Mesothelial cell of epicardium (in vitro differentiated cells): Measurements from ENCODE around the gene ZNF768. TPM values are rescaled to one million over a fixed set of nuclear protein-coding genes. Genes with fewer than 3 reads are reported as not detected.
"Not testable (repeated sequence)": the region's sequence is repeated elsewhere in the genome, so short reads cannot be mapped to it uniquely, and the experiment has no call there.

ENCODE experiments used
- DNase-seq, 2 experiments: peaks; one replicate each; pipeline ENCODE4 v3.0.0; 2021; ENCODE audit warnings: low spot score in 2 of 2; ENCODE audit not compliant: unreplicated experiment in 2 of 2
- H3K27ac Mint-ChIP-seq: 2 replicates; pipeline ENCODE4 v1.8.0; 2021; ENCODE audit warnings: mixed read lengths
- H3K27me3 Mint-ChIP-seq: 2 replicates; pipeline ENCODE4 v1.8.0; 2021; ENCODE audit warnings: low read depth, mixed read lengths
- H3K36me3 Mint-ChIP-seq: 2 replicates; pipeline ENCODE4 v1.8.0; 2021; ENCODE audit warnings: mixed read lengths
- H3K4me1 Mint-ChIP-seq: 2 replicates; pipeline ENCODE4 v1.8.0; 2021; ENCODE audit warnings: mixed read lengths
- H3K4me3 Mint-ChIP-seq: 2 replicates; pipeline ENCODE4 v1.8.0; 2021; ENCODE audit warnings: mild to moderate bottlenecking, moderate library complexity, mixed read lengths
- H3K9me3 Mint-ChIP-seq: 2 replicates; pipeline ENCODE4 v1.8.0; 2021; ENCODE audit warnings: mixed read lengths
- CTCF ChIP-seq: fragments of 200-600 bp; sonication (generic); IDR thresholded peaks from one replicate; pipeline ENCODE4 v1.5.0; 2021; ENCODE audit warnings: antibody characterized with exemption; ENCODE audit not compliant: unreplicated experiment
- microRNA-seq: library from miRNA; unstranded; fragments of <30 nt; microRNA quantifications from one replicate; pipeline ENCODE4 v1.2.0, GENCODE V29; 2021; ENCODE audit warnings: inconsistent platforms, mixed read lengths
- total RNA-seq: library from RNA; stranded (reverse); gene quantifications from 3 replicates; pipeline ENCODE4 v1.2.1, GENCODE V29; 2021

ZNF768 gene
- total RNA-seq, 1 donor from 2014 or later: 41.2 TPM

GRCh38 chr16:30478766-30479478, 47.4 kb downstream of the ZNF768 start:
- Mint-ChIP-seq H3K27me3 (peaks cover 16% of the 10 kb centered on the region), H3K4me3 (no peak overlapping the region), H3K27ac (no peak overlapping the region), H3K36me3 (no peaks in the 10 kb centered on the region), H3K4me1 (no peaks in the 10 kb centered on the region), H3K9me3 (no peaks in the 10 kb centered on the region)
- DNase-seq: no peak
- TF ChIP-seq CTCF: no peak

- not testable (repeated sequence) for H3K4me1 Mint-ChIP-seq, H3K27ac Mint-ChIP-seq, H3K36me3 Mint-ChIP-seq, H3K4me3 Mint-ChIP-seq, DNase-seq, H3K9me3 Mint-ChIP-seq
- H3K27me3 Mint-ChIP-seq: peaks cover 14% of the 10 kb centered on the region
These were observed 48.6 kb downstream of the ZNF768 start for GRCh38 chr16:30477773-30478172.

GRCh38 chr16:30476991-30477390, 49.4 kb downstream of the ZNF768 start:
- Mint-ChIP-seq H3K36me3 (no peaks in the 10 kb centered on the region), H3K27ac (no peak overlapping the region), H3K9me3 (no peaks in the 10 kb centered on the region), H3K4me3 (no peak overlapping the region), H3K27me3 (peaks cover 12% of the 10 kb centered on the region), H3K4me1 (no peaks in the 10 kb centered on the region)
- no peak for TF ChIP-seq CTCF
- no peak for DNase-seq

- no peak for DNase-seq
- TF ChIP-seq CTCF: no peak
- Mint-ChIP-seq H3K4me1 (no peaks in the 10 kb centered on the region), H3K36me3 (no peaks in the 10 kb centered on the region), H3K27me3 (peaks cover 4% of the 10 kb centered on the region), H3K4me3 (no peak overlapping the region), H3K9me3 (no peaks in the 10 kb centered on the region), H3K27ac (no peak overlapping the region)
These were observed 51.7 kb downstream of the ZNF768 start for GRCh38 chr16:30474684-30475083.

GRCh38 chr16:30474074-30474452, 52.3 kb downstream of the ZNF768 start:
- no peak for DNase-seq
- Mint-ChIP-seq H3K27ac (no peak overlapping the region), H3K27me3 (peaks cover 4% of the 10 kb centered on the region), H3K9me3 (no peaks in the 10 kb centered on the region), H3K4me1 (no peaks in the 10 kb centered on the region), H3K36me3 (no peaks in the 10 kb centered on the region), H3K4me3 (no peak overlapping the region)
- no peak for TF ChIP-seq CTCF

Small RNAs within 50 kb of the gene (microRNA-seq; reads per million reads assigned to microRNA genes)
- not detected for gene MIR4518

Other genes starting within 250 kb of the ZNF768 start
- 63.7 to 63.9 TPM (median 63.9 TPM) in 3 replicates for gene CD2BP2, start 171.3 kb downstream of the ZNF768 start, total RNA-seq
- 59.6 to 64.1 TPM (median 64.0 TPM) in 3 replicates for gene TBC1D10B, start 156.1 kb downstream of the ZNF768 start, total RNA-seq
- gene MYL11, start 151.8 kb downstream of the ZNF768 start, total RNA-seq: 1.4 to 4.4 TPM (median 2.8 TPM) in 3 replicates
- 0.86 to 1.6 TPM (median 1.4 TPM) in 3 replicates for gene SEPTIN1, start 144.0 kb downstream of the ZNF768 start, total RNA-seq
- 24.2 to 25.2 TPM (median 24.8 TPM) in 3 replicates for gene ZNF48, start 131.1 kb downstream of the ZNF768 start, total RNA-seq
- 10.7 to 12.6 TPM (median 11.8 TPM) in 3 replicates for gene ZNF771, start 119.0 kb downstream of the ZNF768 start, total RNA-seq
- 31.8 to 35.4 TPM (median 33.1 TPM) in 3 replicates for gene DCTPP1, start 96.5 kb downstream of the ZNF768 start, total RNA-seq
- gene SEPHS2, start 80.7 kb downstream of the ZNF768 start, total RNA-seq: 27.3 to 29.5 TPM (median 29.3 TPM) in 3 replicates
- gene ITGAL, start 53.8 kb downstream of the ZNF768 start, total RNA-seq: 0.45 TPM in 1 of 3 replicates, not detected in the others
- 12.4 to 16.4 TPM (median 15.2 TPM) in 3 replicates for gene ZNF747, start 8.3 kb upstream of the ZNF768 start, total RNA-seq
- 16.5 to 18.2 TPM (median 17.0 TPM) in 3 replicates for gene ZNF764, start 31.8 kb upstream of the ZNF768 start, total RNA-seq
- 10.1 to 12.0 TPM (median 11.3 TPM) in 3 replicates for gene ZNF688, start 45.1 kb upstream of the ZNF768 start, total RNA-seq
- gene ZNF785, start 59.1 kb upstream of the ZNF768 start, total RNA-seq: 28.0 to 31.9 TPM (median 29.0 TPM) in 3 replicates
- 12.1 to 13.7 TPM (median 12.4 TPM) in 3 replicates for gene ZNF689, start 83.8 kb upstream of the ZNF768 start, total RNA-seq
- gene PRR14, start 124.4 kb upstream of the ZNF768 start, total RNA-seq: 39.1 to 43.7 TPM (median 43.5 TPM) in 3 replicates
- 93.0 to 98.4 TPM (median 97.5 TPM) in 3 replicates for gene FBRS, start 131.9 kb upstream of the ZNF768 start, total RNA-seq
- gene SRCAP, start 172.6 kb upstream of the ZNF768 start, total RNA-seq: 74.2 to 79.7 TPM (median 74.8 TPM) in 3 replicates
- gene PHKG2, start 221.9 kb upstream of the ZNF768 start, total RNA-seq: 44.6 to 53.2 TPM (median 46.4 TPM) in 3 replicates
- 6.0 to 7.4 TPM (median 6.3 TPM) in 3 replicates for gene CFAP119, start 235.5 kb upstream of the ZNF768 start, total RNA-seq
- gene RNF40, start 235.8 kb upstream of the ZNF768 start, total RNA-seq: 124 to 130 TPM (median 126 TPM) in 3 replicates